Stomach (tissue), 4 donors: ENCODE data around the gene MIPOL1.
"Not testable (repeated sequence)": the region's sequence is repeated elsewhere in the genome, so short reads cannot be mapped to it uniquely, and the experiment has no call there.

ENCODE experiments used
- EP300 ChIP-seq: sonication (generic); formaldehyde crosslinking; IDR thresholded peaks from one replicate; pipeline ENCODE4 v1.6.1; 2017; ENCODE audit warnings: antibody characterized with exemption
- POLR2A ChIP-seq, 4 donors: fragments of 450-650 bp; IDR thresholded peaks; one replicate each; pipeline ENCODE4 v1.6.1; 2016; ENCODE audit warnings: antibody characterized with exemption in 4 of 4, control low read depth in 2 of 4, mild to moderate bottlenecking in 1 of 4, moderate library complexity in 1 of 4
- POLR2AphosphoS5 ChIP-seq, 3 donors: sonication (generic); formaldehyde crosslinking; IDR thresholded peaks; one replicate each; pipeline ENCODE4 v1.6.1; 2016; ENCODE audit warnings: antibody characterized with exemption in 3 of 3
- TF ChIP-seq, protein P1 (sequence below), 7 experiments: fragments of 450-650 bp in 4 of 7; fragments of 200-600 bp in 3 of 7; sonication (generic) in 3 of 7; IDR thresholded peaks; one replicate each; pipeline ENCODE4 v1.5.1; 2016 to 2019; ENCODE audit warnings: antibody characterized with exemption in 7 of 7, control low read depth in 2 of 7, mild to moderate bottlenecking in 1 of 7

DNA sequence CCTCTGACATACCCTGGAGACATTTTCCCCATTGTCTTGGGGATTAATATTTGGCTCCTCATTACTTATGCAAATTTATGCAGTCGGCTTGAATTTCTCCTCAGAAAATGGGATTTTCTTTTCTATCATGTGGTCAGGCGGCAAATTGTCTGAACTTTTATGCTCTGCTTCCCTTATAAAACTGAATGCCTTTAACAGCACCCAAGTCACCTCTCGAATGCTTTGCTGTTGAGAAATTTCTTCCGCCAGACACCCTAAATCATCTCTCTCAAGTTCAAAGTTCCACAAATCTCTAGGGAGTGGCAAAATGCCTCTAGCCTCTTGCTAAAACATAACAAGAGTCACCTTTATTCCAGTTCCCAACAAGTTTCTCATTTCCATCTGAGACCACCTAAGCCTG, 27.9 kb downstream of the MIPOL1 start:
- not testable (repeated sequence) for TF ChIP-seq POLR2A (IDR thresholded peaks at IDR 0.05); POLR2AphosphoS5 (IDR thresholded peaks at IDR 0.05); EP300
- TF ChIP-seq, protein P1, sequence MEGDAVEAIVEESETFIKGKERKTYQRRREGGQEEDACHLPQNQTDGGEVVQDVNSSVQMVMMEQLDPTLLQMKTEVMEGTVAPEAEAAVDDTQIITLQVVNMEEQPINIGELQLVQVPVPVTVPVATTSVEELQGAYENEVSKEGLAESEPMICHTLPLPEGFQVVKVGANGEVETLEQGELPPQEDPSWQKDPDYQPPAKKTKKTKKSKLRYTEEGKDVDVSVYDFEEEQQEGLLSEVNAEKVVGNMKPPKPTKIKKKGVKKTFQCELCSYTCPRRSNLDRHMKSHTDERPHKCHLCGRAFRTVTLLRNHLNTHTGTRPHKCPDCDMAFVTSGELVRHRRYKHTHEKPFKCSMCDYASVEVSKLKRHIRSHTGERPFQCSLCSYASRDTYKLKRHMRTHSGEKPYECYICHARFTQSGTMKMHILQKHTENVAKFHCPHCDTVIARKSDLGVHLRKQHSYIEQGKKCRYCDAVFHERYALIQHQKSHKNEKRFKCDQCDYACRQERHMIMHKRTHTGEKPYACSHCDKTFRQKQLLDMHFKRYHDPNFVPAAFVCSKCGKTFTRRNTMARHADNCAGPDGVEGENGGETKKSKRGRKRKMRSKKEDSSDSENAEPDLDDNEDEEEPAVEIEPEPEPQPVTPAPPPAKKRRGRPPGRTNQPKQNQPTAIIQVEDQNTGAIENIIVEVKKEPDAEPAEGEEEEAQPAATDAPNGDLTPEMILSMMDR (IDR thresholded peaks at IDR 0.05) = not testable (repeated sequence)
